CD4-positive, alpha-beta T cell (primary cell): ENCODE measurements around the gene MEG3. TPM values are rescaled to one million over a fixed set of nuclear protein-coding genes. Genes with fewer than 3 reads are reported as not detected.
"Not testable (repeated sequence)": the region's sequence is repeated elsewhere in the genome, so short reads cannot be mapped to it uniquely, and the experiment has no call there.

Source experiments
- ATAC-seq: fragments of 200-7000 bp; cut with Tn5 transposase; one replicate; pipeline ENCODE4 v1.10.0; 2022; ENCODE audit warnings: mild to moderate bottlenecking; ENCODE audit not compliant: poor library complexity
- CTCF ChIA-PET: fragments of 350-600 bp; sonication (Branson Sonifier 250); formaldehyde crosslinking; loops from one replicate; lab custom pipeline; 2021; ENCODE audit warnings: antibody characterized with exemption, inconsistent platforms; lab: Charles Lee
- POLR2A ChIA-PET: fragments of 350-600 bp; sonication (Branson Sonifier 250); formaldehyde crosslinking; loops from one replicate; lab custom pipeline; 2021; ENCODE audit warnings: antibody characterized with exemption, inconsistent platforms; lab: Charles Lee
- DNase-seq, 14 experiments: peaks; one replicate each; pipeline ENCODE4 v3.0.0-alpha.2; 2013 to 2020; ENCODE audit warnings: mixed read lengths in 2 of 14
- H3K27ac ChIP-seq, 2 donors: one replicate each; pipeline versions ENCODE4 v1.5.1 to v1.7.0; 2013; ENCODE audit warnings: low read length in 2 of 2, low read depth in 1 of 2, mild to moderate bottlenecking in 1 of 2
- H3K27me3 ChIP-seq, 2 experiments: 1 replicate in 1 of 2; 2 replicates in 1 of 2; pipeline versions ENCODE4 v1.6.1 to v1.7.0; 2013; ENCODE audit warnings: low read length in 2 of 2, control low read depth in 1 of 2, mild to moderate bottlenecking in 1 of 2, moderate library complexity in 1 of 2; ENCODE audit not compliant: insufficient read depth in 2 of 2, control insufficient read depth in 1 of 2
- H3K36me3 ChIP-seq: one replicate; pipeline ENCODE4 v1.6.1; 2013; ENCODE audit warnings: low read length, control low read depth; ENCODE audit not compliant: insufficient read depth
- H3K4me1 ChIP-seq: one replicate; pipeline ENCODE4 v1.6.1; 2013; ENCODE audit warnings: low read length, control low read depth; ENCODE audit not compliant: insufficient read depth
- H3K4me3 ChIP-seq: one replicate; pipeline ENCODE4 v1.5.1; 2013; ENCODE audit warnings: mild to moderate bottlenecking, low read length, moderate library complexity
- H3K9me3 ChIP-seq, 2 experiments: 1 replicate in 1 of 2; 2 replicates in 1 of 2; pipeline versions ENCODE4 v1.6.1 to v1.7.0; 2013; ENCODE audit warnings: low read length in 2 of 2, mild to moderate bottlenecking in 2 of 2, control low read depth in 1 of 2, moderate library complexity in 1 of 2; ENCODE audit not compliant: control insufficient read depth in 1 of 2, insufficient read depth in 1 of 2
- H3K27ac Mint-ChIP-seq: one replicate; pipeline ENCODE4 v1.8.0; 2020; ENCODE audit warnings: mixed read lengths
- H3K27me3 Mint-ChIP-seq: one replicate; pipeline ENCODE4 v1.8.0; 2021; ENCODE audit warnings: mixed read lengths
- H3K36me3 Mint-ChIP-seq: one replicate; pipeline ENCODE4 v1.8.0; 2021; ENCODE audit warnings: low read depth, mixed read lengths
- H3K4me1 Mint-ChIP-seq: one replicate; pipeline ENCODE4 v1.8.0; 2021; ENCODE audit warnings: low read depth, mixed read lengths
- H3K4me3 Mint-ChIP-seq: one replicate; pipeline ENCODE4 v1.8.0; 2020; ENCODE audit warnings: mild to moderate bottlenecking, mixed read lengths
- H3K9me3 Mint-ChIP-seq: one replicate; pipeline ENCODE4 v1.8.0; 2020; ENCODE audit warnings: mixed read lengths
- CTCF ChIP-seq: fragments of 200-600 bp; IDR thresholded peaks from one replicate; pipeline ENCODE4 v1.8.0; 2022; ENCODE audit warnings: antibody characterized with exemption, mild to moderate bottlenecking
- intact Hi-C, 2 experiments: fragments of 100-400 bp; cut with DNase I in 1 of 2; cut with micrococcal nuclease in 1 of 2; formaldehyde crosslinking; loops; one replicate each; pipeline versions ENCODE4 v1.15.1 to v1.9.0; 2023 to 2025; cut with DNase I, micrococcal nuclease
- total RNA-seq, 174 experiments: library from RNA in 2 of 174; stranded (reverse) in 2 of 174; gene quantifications; one replicate each; pipeline ENCODE4 v1.2.3 and lab custom pipeline; 2021 to 2026

The MEG3 gene
- total RNA-seq, 2 experiments from 2014 or later: not detected

GRCh38 chr14:100796946-100797345 lies 29.0 kb upstream of the MEG3 start:
- ATAC-seq (no peak), DNase-seq (no peak)
- CTCF ChIA-PET: no interaction called here
- Histone ChIP-seq H3K9me3 (no peaks in the 10 kb centered on the region), H3K4me1 (no peaks in the 10 kb centered on the region), H3K27ac (no peak overlapping the region), H3K36me3 (no peaks in the 10 kb centered on the region), H3K4me3 (no peak overlapping the region), H3K27me3 (peaks cover 0 to 4% of the 10 kb centered on the region in 2 experiments)
- H3K9me3 Mint-ChIP-seq: no peaks in the 10 kb centered on the region
- intact Hi-C loops: no loop called here
- no peak overlapping the region for H3K27ac Mint-ChIP-seq
- H3K27me3 Mint-ChIP-seq: peaks cover 18% of the 10 kb centered on the region
- H3K4me3 Mint-ChIP-seq: no peak overlapping the region
- no peak for TF ChIP-seq CTCF
- POLR2A ChIA-PET: no interaction called here
- H3K4me1 Mint-ChIP-seq: no peaks in the 10 kb centered on the region
- no peaks in the 10 kb centered on the region for H3K36me3 Mint-ChIP-seq

GRCh38 chr14:100800041-100800440 lies 25.9 kb upstream of the MEG3 start:
- ChIA-PET CTCF (no interaction called here), POLR2A (no interaction called here)
- H3K9me3 Mint-ChIP-seq: no peaks in the 10 kb centered on the region
- peaks cover 8% of the 10 kb centered on the region for H3K27me3 Mint-ChIP-seq
- H3K4me3 Mint-ChIP-seq: no peak overlapping the region
- ATAC-seq (no peak), DNase-seq (no peak)
- Histone ChIP-seq H3K4me1 (no peaks in the 10 kb centered on the region), H3K36me3 (no peaks in the 10 kb centered on the region), H3K9me3 (no peaks in the 10 kb centered on the region), H3K27me3 (peaks cover 0 to 4% of the 10 kb centered on the region in 2 experiments), H3K4me3 (no peak overlapping the region), H3K27ac (no peak overlapping the region)
- H3K36me3 Mint-ChIP-seq: no peaks in the 10 kb centered on the region
- no peak overlapping the region for H3K27ac Mint-ChIP-seq
- no peak for TF ChIP-seq CTCF
- no peaks in the 10 kb centered on the region for H3K4me1 Mint-ChIP-seq
- intact Hi-C loops: no loop called here

- H3K9me3 ChIP-seq, intact Hi-C loops, H3K36me3 Mint-ChIP-seq, H3K27me3 ChIP-seq, DNase-seq, H3K4me1 ChIP-seq, H3K4me3 Mint-ChIP-seq, POLR2A ChIA-PET, H3K27me3 Mint-ChIP-seq, H3K27ac Mint-ChIP-seq, ATAC-seq, CTCF ChIA-PET, H3K36me3 ChIP-seq, H3K27ac ChIP-seq, H3K9me3 Mint-ChIP-seq, H3K4me3 ChIP-seq, H3K4me1 Mint-ChIP-seq: not testable (repeated sequence)
Observed at GRCh38 chr14:100801433-100801832, 24.5 kb upstream of the MEG3 start.

- no peak overlapping the region for H3K27ac Mint-ChIP-seq
- Histone ChIP-seq H3K4me3 (no peak overlapping the region), H3K36me3 (no peaks in the 10 kb centered on the region), H3K9me3 (peaks cover 0 to 12% of the 10 kb centered on the region in 2 experiments), H3K4me1 (no peaks in the 10 kb centered on the region), H3K27ac (no peak overlapping the region), H3K27me3 (peaks cover 0 to 5% of the 10 kb centered on the region in 2 experiments)
- intact Hi-C loops: no loop called here
- no peak for DNase-seq
- CTCF ChIA-PET: no interaction called here
- no peak for ATAC-seq
- H3K36me3 Mint-ChIP-seq: no peaks in the 10 kb centered on the region
- H3K4me3 Mint-ChIP-seq: no peak overlapping the region
- no peaks in the 10 kb centered on the region for H3K4me1 Mint-ChIP-seq
- TF ChIP-seq CTCF: no peak
- POLR2A ChIA-PET: no interaction called here
- peaks cover 8% of the 10 kb centered on the region for H3K27me3 Mint-ChIP-seq
- no peaks in the 10 kb centered on the region for H3K9me3 Mint-ChIP-seq
Observed at GRCh38 chr14:100802179-100802578, 23.7 kb upstream of the MEG3 start.
